ENCODE results near the gene MREG.

MREG gene

GRCh38 chr2:215967590-215968378 lies 45.6 kb downstream of the MREG start:
- Histone ChIP-seq H2AFZ (ENCODE audit: low read depth) (no peak overlapping the region), H3K27me3 (ENCODE audit: insufficient read depth, low read depth) (no peaks in the 10 kb centered on the region), H3K4me2 (peak overlapping the region; percentile 30; the same call in 1 of the 2 replicates), H3K79me2 (ENCODE audit: insufficient read depth, low read depth) (peaks cover 23% of the 10 kb centered on the region; the same call in 1 of the 2 replicates), H3K4me1 (ENCODE audit: low read depth, poor library complexity, severe bottlenecking) (peaks cover 63% of the 10 kb centered on the region), H3K9ac (no peak overlapping the region), H4K20me1 (ENCODE audit: insufficient read depth) (no peaks in the 10 kb centered on the region), H3K4me3 (IDR thresholded peaks at IDR 0.05; ENCODE audit: insufficient read depth, low read depth, low read length) (no peak overlapping the region), H3K36me3 (ENCODE audit: insufficient read depth) (no peaks in the 10 kb centered on the region), H3K27ac (peak overlapping the region; percentile 33; the same call in 1 of the 2 replicates)
- TF ChIP-seq CTCF (conservative IDR thresholded peaks at IDR 0.05; ENCODE audit: low read depth, low read length), result no peak

DNA sequence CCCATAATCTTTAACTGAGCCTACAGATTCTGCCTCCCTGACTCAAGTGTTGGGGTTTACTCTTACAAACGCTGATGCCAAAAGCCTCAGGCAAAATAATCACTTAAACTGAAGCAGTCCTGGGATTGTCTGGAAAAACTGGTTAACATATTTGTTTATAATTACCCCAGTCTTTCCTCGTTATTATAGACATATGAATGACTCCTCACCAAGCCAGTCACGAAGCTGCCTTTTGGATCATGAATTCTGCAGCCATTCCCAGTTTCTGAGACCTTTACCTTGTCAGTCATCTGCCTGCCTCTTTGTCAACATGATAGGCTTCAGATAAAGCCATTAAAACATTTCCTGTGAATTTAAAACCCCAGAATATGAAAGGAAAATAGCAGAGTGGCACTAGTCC lies 46.4 kb downstream of the MREG start:
- Histone ChIP-seq H3K27me3 (ENCODE audit: insufficient read depth, low read depth) (no peaks in the 10 kb centered on the region), H2AFZ (ENCODE audit: low read depth) (no peak overlapping the region), H3K4me1 (ENCODE audit: low read depth, poor library complexity, severe bottlenecking) (peaks cover 63% of the 10 kb centered on the region), H3K27ac (no peak overlapping the region), H3K36me3 (ENCODE audit: insufficient read depth) (no peaks in the 10 kb centered on the region), H3K4me2 (no peak overlapping the region), H3K79me2 (ENCODE audit: insufficient read depth, low read depth) (peaks cover 23% of the 10 kb centered on the region; the same call in 1 of the 2 replicates), H3K4me3 (IDR thresholded peaks at IDR 0.05; ENCODE audit: insufficient read depth, low read depth, low read length) (no peak overlapping the region), H4K20me1 (ENCODE audit: insufficient read depth) (no peaks in the 10 kb centered on the region), H3K9ac (no peak overlapping the region)
- TF ChIP-seq CTCF (conservative IDR thresholded peaks at IDR 0.05; ENCODE audit: low read depth, low read length), result no peak

DNA sequence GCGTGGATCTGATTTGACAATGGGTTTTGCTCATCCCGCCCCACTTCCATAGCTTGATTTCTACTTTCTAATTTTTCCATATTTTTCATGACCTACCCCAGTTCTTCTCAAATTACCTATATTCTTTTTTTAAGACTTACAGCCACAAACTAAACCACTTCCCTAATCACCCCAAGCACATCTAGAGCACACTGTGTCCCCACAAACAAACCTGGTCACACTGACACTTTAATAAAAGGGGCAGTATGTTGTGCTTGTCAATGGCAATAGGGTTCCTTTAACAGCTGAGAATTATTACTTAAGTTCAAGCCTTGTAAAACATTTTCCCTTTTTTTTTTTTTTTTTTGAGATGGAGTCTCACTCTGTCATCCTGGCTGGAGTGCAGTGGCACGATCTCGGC lies 47.1 kb downstream of the MREG start:
- Histone ChIP-seq H3K79me2 (ENCODE audit: insufficient read depth, low read depth) (peaks cover 23% of the 10 kb centered on the region; the same call in 1 of the 2 replicates), H3K27ac (no peak overlapping the region), H3K36me3 (ENCODE audit: insufficient read depth) (no peaks in the 10 kb centered on the region), H3K27me3 (ENCODE audit: insufficient read depth, low read depth) (no peaks in the 10 kb centered on the region), H3K9ac (no peak overlapping the region), H3K4me2 (no peak overlapping the region), H3K4me3 (IDR thresholded peaks at IDR 0.05; ENCODE audit: insufficient read depth, low read depth, low read length) (no peak overlapping the region), H3K4me1 (ENCODE audit: low read depth, poor library complexity, severe bottlenecking) (peaks cover 63% of the 10 kb centered on the region), H4K20me1 (ENCODE audit: insufficient read depth) (no peaks in the 10 kb centered on the region), H2AFZ (ENCODE audit: low read depth) (no peak overlapping the region)
- TF ChIP-seq CTCF (conservative IDR thresholded peaks at IDR 0.05; ENCODE audit: low read depth, low read length), result no peak

DNA sequence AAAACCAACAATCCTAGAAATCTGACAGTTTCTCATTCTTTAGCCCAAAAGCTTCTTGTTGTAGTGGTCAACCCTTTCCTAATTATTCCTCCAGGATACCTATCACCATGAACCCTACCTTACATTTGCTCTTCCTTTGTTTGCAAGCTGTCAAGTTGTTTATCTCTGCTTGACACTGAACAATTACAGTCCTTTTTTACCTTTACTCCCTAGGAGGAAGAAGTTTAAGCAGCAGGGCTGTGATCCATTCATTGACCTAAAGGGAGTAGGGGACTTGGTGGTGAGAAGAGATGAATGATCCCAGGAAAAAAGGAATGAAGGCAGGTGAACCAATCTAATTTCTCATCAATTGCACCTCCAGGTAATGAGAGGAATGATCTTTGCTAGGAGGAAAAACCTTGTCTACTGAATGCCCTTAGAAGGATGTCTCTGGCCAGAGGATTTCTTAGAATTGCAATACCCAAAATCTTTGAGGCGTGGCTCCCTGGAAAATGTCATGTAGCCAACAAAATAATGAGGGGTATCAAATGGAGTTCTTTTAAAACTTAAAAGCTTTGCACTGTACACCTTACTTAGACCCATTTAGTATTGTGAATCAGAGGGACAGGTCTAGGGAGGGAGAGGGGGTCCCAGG lies 47.7 kb downstream of the MREG start:
- no peaks in the 10 kb centered on the region for H4K20me1 ChIP-seq (ENCODE audit: insufficient read depth)
- no peak overlapping the region for H2AFZ ChIP-seq (ENCODE audit: low read depth)
- TF ChIP-seq CTCF (conservative IDR thresholded peaks at IDR 0.05; ENCODE audit: low read depth, low read length), result no peak
- H3K27ac ChIP-seq, result no peak overlapping the region
- H3K4me2 ChIP-seq, result no peak overlapping the region
- peaks cover 23% of the 10 kb centered on the region; the same call in 1 of the 2 replicates for H3K79me2 ChIP-seq (ENCODE audit: insufficient read depth, low read depth)
- H3K9ac ChIP-seq, result no peak overlapping the region
- no peak overlapping the region for H3K4me3 ChIP-seq (IDR thresholded peaks at IDR 0.05; ENCODE audit: insufficient read depth, low read depth, low read length)
- H3K4me1 ChIP-seq (ENCODE audit: low read depth, poor library complexity, severe bottlenecking), result peaks cover 63% of the 10 kb centered on the region
- H3K36me3 ChIP-seq (ENCODE audit: insufficient read depth), result no peaks in the 10 kb centered on the region
- no peaks in the 10 kb centered on the region for H3K27me3 ChIP-seq (ENCODE audit: insufficient read depth, low read depth)

Measured in KMS-11 (cell line).